ENCODE measurements around the gene ASPSCR1.

DNA sequence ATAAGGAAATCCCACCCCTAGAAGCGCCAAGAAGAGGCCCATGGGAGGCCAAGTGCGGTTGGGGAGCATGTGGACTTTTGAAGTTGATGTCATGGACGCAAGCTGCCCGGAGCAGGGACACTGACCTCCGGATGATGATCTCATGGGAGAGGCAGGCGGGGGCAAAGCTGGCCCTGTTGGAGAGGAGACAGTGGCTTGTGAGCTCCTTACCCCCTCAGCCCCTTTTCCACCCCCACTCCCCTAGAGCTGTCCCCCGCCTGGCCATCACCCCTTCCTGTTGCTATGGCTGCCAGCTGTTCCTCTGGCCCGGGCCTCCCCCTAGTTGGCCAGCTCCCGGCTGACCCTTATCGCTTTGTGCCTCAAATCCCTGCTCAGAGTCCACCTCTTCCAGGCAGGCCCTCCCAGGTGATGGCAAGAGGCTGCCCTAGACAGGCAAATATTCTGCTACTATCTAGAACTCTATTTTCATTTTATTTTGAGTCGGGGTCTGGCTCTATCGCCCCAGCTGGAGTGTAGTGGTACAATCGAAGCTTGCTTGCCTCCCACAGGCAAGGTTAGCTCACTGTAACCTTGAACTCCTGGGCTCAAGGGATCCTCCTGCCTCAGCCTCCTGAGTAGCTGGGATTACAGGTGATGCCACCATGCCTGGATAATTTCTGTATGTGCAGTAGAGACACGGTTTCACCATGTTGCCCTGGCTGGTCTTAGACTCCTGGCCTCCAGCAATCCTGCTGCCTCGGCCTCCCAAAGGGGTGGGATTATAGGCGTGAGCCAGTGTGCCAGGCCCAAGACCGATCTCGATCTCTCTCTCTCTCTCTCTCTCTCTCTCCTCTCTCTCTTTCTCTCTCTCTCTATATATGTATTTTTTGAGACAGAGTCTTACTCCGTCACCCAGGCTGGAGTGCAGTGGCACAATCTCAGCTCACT is 23.0 kb upstream of the ASPSCR1 start:
- no peak for TF ChIP-seq TAF1 (IDR thresholded peaks at IDR 0.05; ENCODE audit: borderline replicate concordance, insufficient read depth, low read length)
- no peak for TF ChIP-seq SIN3A (IDR thresholded peaks at IDR 0.05; ENCODE audit: borderline replicate concordance, insufficient read depth, low read length)
